Gastrocnemius medialis (tissue), 4 donors: ENCODE measurements around the gene MED23. TPM values are rescaled to one million over a fixed set of nuclear protein-coding genes. Genes with fewer than 3 reads are reported as not detected.

Experiments used
- ATAC-seq, 2 donors: fragments of 150-250 bp; one replicate each; pipeline ENCODE4 v1.9.1; 2016
- DNase-seq, 2 donors: peaks; one replicate each; pipeline ENCODE4 v3.0.0-alpha.2; 2019
- H3K27ac ChIP-seq, 4 donors: fragments of 200-600 bp; sonication (generic); 1 replicate in 1 of 4; 2 replicates in 3 of 4; pipeline ENCODE4 v1.5.1; 2016 to 2018; ENCODE audit warnings: mild to moderate bottlenecking in 2 of 4, moderate library complexity in 1 of 4
- H3K27me3 ChIP-seq, 3 donors: fragments of 200-600 bp; sonication (generic) in 2 of 3; 1 replicate in 1 of 3; 2 replicates in 2 of 3; pipeline versions ENCODE4 v1.5.1 to v1.6.0; 2016 to 2019; ENCODE audit warnings: mild to moderate bottlenecking in 1 of 3, moderate library complexity in 1 of 3
- H3K36me3 ChIP-seq, 2 donors: fragments of 200-600 bp; sonication (generic) in 1 of 2; one replicate each; pipeline ENCODE4 v1.5.1; 2017 to 2018
- H3K4me1 ChIP-seq, 2 donors: fragments of 200-600 bp; sonication (generic) in 1 of 2; one replicate each; pipeline ENCODE4 v1.5.1; 2016 to 2017; ENCODE audit warnings: mild to moderate bottlenecking in 2 of 2
- H3K4me3 ChIP-seq, 4 donors: fragments of 200-600 bp; sonication (generic) in 3 of 4; 1 replicate in 1 of 4; 2 replicates in 3 of 4; pipeline ENCODE4 v1.5.1; 2016 to 2019; ENCODE audit warnings: mild to moderate bottlenecking in 2 of 4
- H3K9me3 ChIP-seq, 3 donors: fragments of 200-600 bp; sonication (generic) in 2 of 3; 1 replicate in 1 of 3; 2 replicates in 2 of 3; pipeline ENCODE4 v1.5.1; 2016 to 2019
- CTCF ChIP-seq, 5 experiments: fragments of 450-650 bp in 3 of 5; fragments of 200-600 bp in 2 of 5; sonication (generic) in 2 of 5; IDR thresholded peaks in 4 of 5; conservative IDR thresholded peaks in 1 of 5; 1 replicate in 4 of 5; 2 replicates in 1 of 5; pipeline ENCODE4 v1.5.1; 2016 to 2019; ENCODE audit warnings: antibody characterized with exemption in 5 of 5, mild to moderate bottlenecking in 3 of 5, moderate library complexity in 3 of 5
- POLR2A ChIP-seq, 2 donors: fragments of 450-650 bp; IDR thresholded peaks; one replicate each; pipeline ENCODE4 v1.6.1; 2017; ENCODE audit warnings: antibody characterized with exemption in 2 of 2, mild to moderate bottlenecking in 2 of 2, moderate library complexity in 2 of 2
- in situ Hi-C, 4 donors: fragments of 200-750 bp; cut with MboI; loops; one replicate each; pipeline versions ENCODE4 v1.15.0 to v1.8.0; 2017; ENCODE audit warnings: low sequenced_read_pairs in 4 of 4
- intact Hi-C: fragments of 100-400 bp; cut with DNase I; formaldehyde crosslinking; loops from one replicate; pipeline ENCODE4 v1.15.1; 2023; ENCODE audit warnings: low total_unique reads
- total RNA-seq, 4 donors: library from RNA; depleted of rRNA; stranded (reverse); fragments of >200 nt; gene quantifications; one replicate each; pipeline versions ENCODE4 v1.1.0 to v1.2.3, GENCODE V29; 2016

Gene MED23
- total RNA-seq, 4 donors from 2014 or later: 7.5 to 16.0 (median 12.5) TPM

GRCh38 chr6:131658287-131658686 lies 30.2 kb upstream of the MED23 start:
- Histone ChIP-seq H3K4me3 (no peak overlapping the region), H3K9me3 (no peaks in the 10 kb centered on the region), H3K36me3 (no peaks in the 10 kb centered on the region), H3K4me1 (no peaks in the 10 kb centered on the region), H3K27me3 (no peaks in the 10 kb centered on the region), H3K27ac (no peak overlapping the region)
- in situ Hi-C loops: no loop called here
- intact Hi-C loops: no loop called here
- TF ChIP-seq CTCF (IDR thresholded peaks at IDR 0.05 in 4 of 5, conservative IDR thresholded peaks at IDR 0.05 in 1 of 5): no peak
- no peak for TF ChIP-seq POLR2A (IDR thresholded peaks at IDR 0.05)
- no peak for DNase-seq
- ATAC-seq: no peak

GRCh38 chr6:131657630-131658111 lies 29.6 kb upstream of the MED23 start:
- H3K27ac ChIP-seq: no peak overlapping the region
- no peaks in the 10 kb centered on the region for H3K36me3 ChIP-seq
- ATAC-seq: no peak
- no peaks in the 10 kb centered on the region for H3K4me1 ChIP-seq
- H3K4me3 ChIP-seq: no peak overlapping the region
- intact Hi-C loops (no loop called here), in situ Hi-C loops (no loop called here)
- TF ChIP-seq CTCF (IDR thresholded peaks at IDR 0.05 in 4 of 5, conservative IDR thresholded peaks at IDR 0.05 in 1 of 5) (no peak), POLR2A (IDR thresholded peaks at IDR 0.05) (no peak)
- H3K9me3 ChIP-seq: no peaks in the 10 kb centered on the region
- no peaks in the 10 kb centered on the region for H3K27me3 ChIP-seq
- DNase-seq: no peak

- TF ChIP-seq CTCF (IDR thresholded peaks at IDR 0.05 in 4 of 5, conservative IDR thresholded peaks at IDR 0.05 in 1 of 5) (no peak), POLR2A (IDR thresholded peaks at IDR 0.05) (no peak)
- H3K9me3 ChIP-seq: no peaks in the 10 kb centered on the region
- ATAC-seq: no peak
- H3K36me3 ChIP-seq: no peaks in the 10 kb centered on the region
- no peak overlapping the region for H3K27ac ChIP-seq
- no peak for DNase-seq
- in situ Hi-C loops (no loop called here), intact Hi-C loops (no loop called here)
- no peaks in the 10 kb centered on the region for H3K4me1 ChIP-seq
- no peaks in the 10 kb centered on the region for H3K27me3 ChIP-seq
- H3K4me3 ChIP-seq: no peak overlapping the region
Measured at GRCh38 chr6:131657222-131657621, 29.2 kb upstream of the MED23 start.

- H3K4me1 ChIP-seq: no peaks in the 10 kb centered on the region
- no peak overlapping the region for H3K27ac ChIP-seq
- no peak overlapping the region for H3K4me3 ChIP-seq
- no peaks in the 10 kb centered on the region for H3K36me3 ChIP-seq
- intact Hi-C loops: no loop called here
- no peak for DNase-seq
- no peak for TF ChIP-seq CTCF (IDR thresholded peaks at IDR 0.05 in 4 of 5, conservative IDR thresholded peaks at IDR 0.05 in 1 of 5)
- TF ChIP-seq POLR2A (IDR thresholded peaks at IDR 0.05): no peak
- H3K9me3 ChIP-seq: no peaks in the 10 kb centered on the region
- in situ Hi-C loops: no loop called here
- ATAC-seq: no peak
- no peaks in the 10 kb centered on the region for H3K27me3 ChIP-seq
Measured at GRCh38 chr6:131656667-131657066, 28.6 kb upstream of the MED23 start.

GRCh38 chr6:131655951-131656350 lies 27.9 kb upstream of the MED23 start:
- Histone ChIP-seq H3K27me3 (no peaks in the 10 kb centered on the region), H3K9me3 (no peaks in the 10 kb centered on the region), H3K4me3 (no peak overlapping the region), H3K27ac (no peak overlapping the region), H3K4me1 (no peaks in the 10 kb centered on the region), H3K36me3 (no peaks in the 10 kb centered on the region)
- in situ Hi-C loops: no loop called here
- intact Hi-C loops: no loop called here
- ATAC-seq (no peak), DNase-seq (no peak)
- TF ChIP-seq CTCF (IDR thresholded peaks at IDR 0.05 in 4 of 5, conservative IDR thresholded peaks at IDR 0.05 in 1 of 5) (no peak), POLR2A (IDR thresholded peaks at IDR 0.05) (no peak)
